HG03175 (cell line): Measurements from ENCODE around the gene NINL.
"Not testable (repeated sequence)": the region's sequence is repeated elsewhere in the genome, so short reads cannot be mapped to it uniquely, and the experiment has no call there.

ENCODE experiments used
- ATAC-seq: cut with Tn5 transposase; IDR thresholded peaks from one replicate; pipeline ENCODE4 v1.9.1; 2021; ENCODE audit warnings: mild to moderate bottlenecking, moderate library complexity; ENCODE audit not compliant: unreplicated experiment

Gene NINL

DNA sequence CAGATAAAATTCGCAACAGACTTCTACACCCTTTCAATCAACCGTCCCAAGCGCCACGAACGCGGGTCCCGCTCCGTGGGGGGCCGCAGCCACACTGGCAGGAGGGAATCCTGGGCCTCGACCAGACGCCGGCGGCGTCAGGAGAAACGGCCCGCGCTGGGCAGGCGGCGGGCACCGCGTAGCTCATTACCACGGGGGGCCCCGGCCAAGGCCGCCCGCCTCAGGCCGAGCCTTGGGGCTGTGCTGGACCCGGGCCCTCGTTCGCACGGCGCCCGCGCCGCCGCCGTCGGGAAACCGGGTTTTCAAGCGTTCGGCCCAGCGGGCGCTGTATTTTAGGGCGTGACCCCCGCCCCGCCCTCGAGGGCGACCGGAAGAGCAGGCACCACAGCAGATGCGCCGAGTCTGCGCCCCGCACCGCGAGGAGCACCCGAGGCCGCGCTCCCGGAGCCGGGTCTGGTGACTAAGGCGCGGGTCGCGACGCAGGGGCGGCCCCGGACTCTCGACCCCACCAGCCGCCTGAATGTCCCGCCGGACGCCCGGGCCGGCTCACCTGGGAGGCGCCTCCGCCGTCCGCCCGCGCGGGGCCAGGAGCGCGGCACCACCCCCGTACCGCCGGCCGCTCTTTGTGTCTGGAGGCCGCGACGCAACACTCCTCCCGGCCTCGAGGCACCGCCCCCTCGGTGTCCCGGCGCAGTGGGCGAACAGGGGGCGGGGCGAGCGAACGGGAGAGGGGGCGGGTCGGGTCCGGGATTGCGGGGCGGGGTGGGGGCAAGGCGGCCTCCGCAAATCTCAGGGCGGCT is at the start of gene NINL:
TSS of gene NINL (minus strand) at position 627 of the 800 bp plus-strand sequence. CDS start 58,944 bp downstream, outside the sequence.
- peak; percentile 52 for ATAC-seq

DNA sequence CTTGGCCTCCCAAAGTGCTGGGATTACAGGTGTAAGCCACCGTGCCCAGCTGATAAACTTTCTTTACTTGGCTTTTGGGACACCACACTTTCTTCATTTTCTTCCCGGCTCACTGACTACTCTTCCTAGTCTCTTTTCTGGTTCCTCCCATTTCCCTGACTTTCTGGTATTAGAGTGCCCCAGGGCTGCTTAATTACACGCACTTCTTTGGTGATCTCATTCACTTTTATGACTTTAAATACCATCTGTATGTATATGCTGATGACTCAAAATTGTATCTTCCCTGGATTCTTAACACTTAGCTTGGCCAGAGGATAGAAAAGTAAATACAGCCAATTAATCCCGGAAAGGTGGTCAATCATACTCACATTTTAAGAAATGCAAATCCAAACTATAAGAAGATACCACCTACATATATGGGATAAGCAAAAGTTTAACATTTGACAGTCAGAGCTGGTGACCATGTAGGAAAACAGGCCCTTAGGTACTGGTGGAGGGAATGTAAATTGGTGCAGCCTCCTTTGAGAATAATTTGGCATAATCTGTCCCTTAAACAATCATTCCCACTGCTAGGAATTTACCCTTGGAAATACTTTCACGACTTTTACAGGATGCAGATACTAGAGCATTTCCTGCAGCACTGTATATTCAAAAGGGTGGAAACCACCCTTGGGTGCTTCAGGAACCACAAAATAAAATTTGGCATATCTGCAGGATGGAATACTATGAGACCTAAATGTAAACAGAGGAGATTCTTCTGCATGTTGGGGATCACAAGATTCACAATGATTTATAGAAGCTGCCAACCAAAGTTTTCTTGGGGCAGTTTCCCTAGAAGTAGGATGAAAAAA is 47.8 kb upstream of the NINL start:
- ATAC-seq = no peak

DNA sequence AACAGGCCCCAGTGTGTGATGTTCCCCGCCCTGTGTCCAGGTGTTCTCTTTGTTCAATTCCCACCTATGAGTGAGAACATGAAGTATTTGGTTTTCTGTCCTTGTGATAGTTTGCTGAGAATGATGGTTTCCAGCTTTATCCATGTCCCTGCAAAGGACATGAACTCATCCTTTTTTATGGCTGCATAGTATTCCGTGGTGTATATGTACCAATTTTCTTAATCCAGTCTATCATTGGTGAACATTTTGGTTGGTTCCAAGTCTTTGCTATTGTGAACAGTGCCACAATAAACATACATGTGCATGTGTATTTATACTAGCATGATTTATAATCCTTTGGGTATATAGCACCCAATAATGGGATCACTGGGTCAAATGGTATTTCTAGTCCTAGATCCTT is 45.3 kb upstream of the NINL start:
- not testable (repeated sequence) for ATAC-seq

DNA sequence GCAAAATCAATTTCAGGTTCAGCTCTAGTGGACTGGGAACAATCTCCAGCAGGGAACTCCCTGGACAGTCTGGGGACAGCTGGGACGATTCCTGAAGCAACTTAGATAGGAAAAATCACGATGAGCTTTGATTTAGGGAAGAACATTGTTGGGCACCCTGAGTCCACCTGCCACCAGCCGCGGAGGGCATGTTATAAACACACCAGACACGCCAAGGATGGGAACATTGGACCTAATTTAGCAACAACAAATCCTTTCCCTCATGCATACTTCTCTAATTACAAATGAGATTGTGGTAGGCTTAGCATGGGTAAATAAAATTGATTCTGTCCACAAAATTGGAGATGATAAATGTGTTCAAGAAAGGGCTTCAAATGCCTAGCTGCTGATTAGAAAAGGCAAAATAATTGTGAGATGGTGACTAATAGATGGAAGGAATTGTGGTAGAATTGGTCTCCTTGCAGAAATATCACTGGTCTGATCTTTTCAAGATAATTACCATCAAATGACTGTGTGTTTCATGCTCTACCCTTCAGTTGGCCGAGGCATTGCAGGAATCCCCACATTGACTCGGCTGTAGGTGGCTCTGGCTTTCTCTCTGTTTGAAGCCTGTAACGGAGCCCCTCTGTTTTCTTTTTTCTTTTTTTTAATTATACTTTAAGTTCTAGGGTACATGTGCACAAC is 44.6 kb upstream of the NINL start:
- ATAC-seq = no peak

DNA sequence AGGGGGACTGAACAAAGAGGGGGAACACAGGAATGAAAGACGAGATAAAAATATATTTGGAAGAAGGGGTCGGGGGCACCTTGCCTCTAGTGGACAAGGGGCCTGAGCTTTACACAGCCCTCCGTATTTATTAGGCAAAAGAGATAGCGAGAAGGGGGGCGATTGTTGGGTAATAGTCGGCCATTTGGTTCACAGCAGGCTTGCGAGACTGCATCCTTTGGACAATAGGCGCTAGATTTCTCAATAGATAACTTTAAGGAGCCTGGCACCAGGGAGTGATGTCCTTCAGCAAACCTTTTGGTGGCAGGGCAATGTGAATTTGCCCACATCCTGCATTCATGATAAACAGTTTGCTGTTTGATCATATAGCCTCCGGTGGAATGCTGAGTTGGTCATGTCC is 41.4 kb upstream of the NINL start:
- ATAC-seq = no peak

DNA sequence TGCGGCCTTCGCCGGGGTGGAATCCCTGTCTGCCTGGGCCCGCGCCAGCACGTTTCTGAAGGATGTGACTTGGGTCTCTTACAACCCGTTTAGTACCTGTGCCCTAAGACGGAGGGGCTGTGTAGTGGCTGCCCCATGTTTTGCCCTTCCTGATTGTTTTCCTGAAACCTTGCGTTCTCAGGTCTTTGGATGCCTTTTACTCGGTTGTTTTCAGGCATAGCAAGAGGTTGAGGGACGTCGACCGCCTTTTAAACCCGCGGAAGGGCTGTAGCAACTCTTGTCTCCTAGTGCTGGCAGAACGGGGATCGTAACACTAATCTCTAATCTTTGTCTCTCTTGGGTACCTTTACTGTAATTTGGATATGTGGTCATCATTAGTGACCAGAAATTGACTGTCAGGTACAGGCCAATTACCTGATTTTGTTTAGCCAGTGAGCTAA is 39.2 kb upstream of the NINL start:
- ATAC-seq = no peak

DNA sequence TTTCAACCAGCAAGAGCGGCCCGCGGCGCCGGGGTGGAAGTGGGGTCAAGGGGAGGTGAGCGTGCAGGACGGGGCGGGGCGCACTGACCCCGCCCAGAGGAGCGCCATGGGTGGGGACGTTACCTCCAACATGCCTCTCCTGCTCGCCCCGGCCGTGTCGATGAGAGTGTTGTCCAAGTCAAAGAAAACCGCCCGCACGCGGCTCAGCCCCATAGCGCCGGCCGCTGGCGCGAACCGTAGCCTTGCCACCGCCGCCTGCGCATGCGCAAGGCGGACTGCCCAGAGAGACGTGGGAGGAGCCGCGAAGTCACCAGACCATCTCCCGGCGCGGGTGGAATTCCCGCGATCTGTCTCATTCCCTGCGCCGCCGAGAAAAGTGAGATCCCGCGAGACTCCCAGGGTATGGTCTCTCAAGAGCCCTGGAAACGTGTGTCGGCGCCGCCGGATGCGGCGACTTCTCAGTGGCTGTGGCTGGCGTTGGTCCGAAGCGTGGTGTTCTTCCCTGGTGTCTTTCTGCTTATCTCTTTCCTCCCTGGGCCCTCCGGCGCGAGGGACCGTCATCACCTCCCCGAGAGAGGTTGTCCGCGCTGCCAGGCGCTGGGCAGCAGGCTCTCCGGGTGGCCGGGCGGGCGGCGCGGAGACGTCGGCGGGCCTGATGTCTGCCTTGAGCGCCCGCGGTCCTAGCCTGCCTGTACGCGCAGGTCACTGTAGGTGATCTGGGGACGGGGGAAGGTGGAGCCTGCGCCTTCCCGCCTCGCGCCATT is 38.6 kb upstream of the NINL start, which contains the start of gene NANP:
TSS of gene NANP (minus strand) at position 279 of the 764 bp plus-strand sequence. CDS start at position 213, 66 bp downstream.
- peak; percentile 83 for ATAC-seq

DNA sequence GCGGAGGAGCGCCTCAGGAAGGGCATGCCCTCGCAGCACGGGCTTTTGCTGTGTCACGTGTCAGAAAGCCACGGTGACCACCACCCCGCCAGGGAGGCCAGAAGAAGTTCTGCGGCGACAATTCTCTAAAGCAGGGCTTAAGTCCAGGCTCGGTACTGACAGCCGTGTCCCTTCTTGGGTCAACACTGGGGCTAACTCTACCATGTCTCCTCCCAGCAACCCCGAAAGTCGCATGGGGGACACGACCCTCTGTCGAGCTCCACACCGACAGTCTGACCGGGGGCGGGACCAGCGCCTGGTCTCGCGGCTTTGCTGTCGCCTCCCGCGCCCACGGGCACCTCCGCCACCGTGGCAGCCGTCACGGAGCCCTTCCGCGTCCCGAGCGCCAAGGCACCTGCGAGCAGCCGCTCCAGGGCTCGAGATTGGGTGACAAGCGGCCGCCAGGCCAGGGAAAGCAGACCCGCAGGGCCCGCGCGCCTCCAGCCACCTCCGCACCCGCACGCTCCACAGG is 37.9 kb upstream of the NINL start:
- ATAC-seq = peak; percentile 16

DNA sequence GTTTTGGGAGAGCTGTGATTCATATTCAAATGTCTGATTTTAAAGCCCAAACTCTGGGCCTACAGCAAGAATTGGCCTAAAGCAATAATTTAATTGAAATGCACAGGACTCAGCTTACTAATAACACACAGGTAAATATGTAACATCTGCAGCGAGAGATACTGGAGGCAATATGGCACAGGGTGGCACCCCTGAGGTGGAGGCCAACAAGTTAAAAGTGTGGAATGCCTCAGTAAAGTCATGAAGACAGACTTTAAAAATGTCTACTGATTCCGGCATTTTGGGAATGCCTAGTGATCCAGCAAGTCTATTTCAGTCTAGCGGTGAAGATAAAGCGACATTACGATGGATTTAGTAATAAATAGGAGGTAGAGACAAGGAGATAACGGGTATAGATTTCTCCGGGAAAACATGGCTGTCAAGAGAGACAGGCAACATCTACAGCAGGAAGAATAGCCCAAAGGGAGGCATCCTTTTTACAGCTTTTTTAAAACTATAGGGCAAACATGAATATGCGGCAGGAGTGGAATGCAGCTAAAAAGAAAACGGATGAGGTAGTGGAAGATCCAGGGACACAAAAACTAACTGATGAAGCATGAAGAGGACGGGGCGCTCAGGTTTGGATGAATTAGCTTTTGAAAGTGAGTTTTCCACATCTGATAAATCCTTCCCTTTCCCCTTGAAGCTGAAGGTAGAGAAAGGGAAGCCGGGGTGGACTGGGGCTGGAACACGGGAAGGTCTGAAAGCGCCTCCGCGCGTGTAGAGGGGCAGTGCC is 37.3 kb upstream of the NINL start:
- ATAC-seq = no peak

DNA sequence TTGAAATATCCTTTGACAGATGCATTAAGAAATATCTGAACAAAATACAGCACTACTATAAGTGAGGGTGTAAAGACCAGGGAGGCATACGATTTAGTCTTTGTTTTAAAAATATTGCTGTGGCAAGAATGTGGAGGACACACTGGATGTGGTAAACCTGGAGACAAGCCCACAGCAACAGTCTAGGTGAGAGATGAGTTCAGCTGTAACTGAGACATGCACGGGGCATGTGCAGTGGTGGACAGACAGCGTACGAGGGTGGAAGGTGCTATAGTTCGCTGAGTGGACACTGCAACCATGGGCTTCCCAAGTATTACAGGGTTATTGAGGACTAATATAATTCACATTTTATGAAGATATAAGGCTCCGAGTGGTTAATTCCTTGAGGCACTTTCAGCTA is 36.7 kb upstream of the NINL start:
- ATAC-seq = no peak

DNA sequence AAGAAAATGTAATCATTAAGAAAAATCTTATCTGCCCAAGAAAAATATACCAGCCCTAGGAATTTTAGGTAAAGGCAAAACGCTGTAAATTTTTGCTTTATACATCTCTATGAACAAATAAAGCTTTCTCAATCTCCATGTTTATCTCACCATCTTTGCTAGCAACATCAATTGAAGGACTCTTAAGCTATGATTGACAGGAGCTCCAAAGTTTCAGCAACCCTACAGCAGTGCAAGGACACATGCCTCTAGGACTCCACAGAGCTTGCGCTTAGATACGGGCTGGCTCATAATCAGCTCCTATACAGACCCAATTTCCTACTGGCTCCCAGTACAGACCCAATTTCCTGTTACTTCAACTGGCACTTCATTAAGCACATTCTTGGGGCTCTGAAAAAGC is 34.2 kb upstream of the NINL start:
- ATAC-seq = no peak

DNA sequence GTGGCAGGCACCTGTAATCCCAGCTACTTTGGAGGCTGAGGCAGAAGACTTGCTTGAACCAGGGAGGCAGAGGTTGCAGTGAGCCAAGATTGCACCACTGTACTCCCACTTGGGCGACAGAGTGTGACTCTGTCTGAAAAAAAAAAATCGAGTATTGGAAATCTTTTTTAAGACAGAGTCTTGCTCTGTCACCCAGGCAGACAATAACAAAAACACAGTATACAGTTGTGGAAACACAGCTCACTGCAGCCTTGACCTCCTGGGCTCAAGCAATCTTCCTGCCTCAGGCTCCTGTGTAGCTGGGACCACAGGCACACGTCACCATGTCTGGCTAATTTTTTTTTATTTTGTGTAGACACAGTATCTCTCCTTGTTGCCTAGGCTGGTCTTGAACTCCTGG is 23.4 kb upstream of the NINL start:
- ATAC-seq = no peak

DNA sequence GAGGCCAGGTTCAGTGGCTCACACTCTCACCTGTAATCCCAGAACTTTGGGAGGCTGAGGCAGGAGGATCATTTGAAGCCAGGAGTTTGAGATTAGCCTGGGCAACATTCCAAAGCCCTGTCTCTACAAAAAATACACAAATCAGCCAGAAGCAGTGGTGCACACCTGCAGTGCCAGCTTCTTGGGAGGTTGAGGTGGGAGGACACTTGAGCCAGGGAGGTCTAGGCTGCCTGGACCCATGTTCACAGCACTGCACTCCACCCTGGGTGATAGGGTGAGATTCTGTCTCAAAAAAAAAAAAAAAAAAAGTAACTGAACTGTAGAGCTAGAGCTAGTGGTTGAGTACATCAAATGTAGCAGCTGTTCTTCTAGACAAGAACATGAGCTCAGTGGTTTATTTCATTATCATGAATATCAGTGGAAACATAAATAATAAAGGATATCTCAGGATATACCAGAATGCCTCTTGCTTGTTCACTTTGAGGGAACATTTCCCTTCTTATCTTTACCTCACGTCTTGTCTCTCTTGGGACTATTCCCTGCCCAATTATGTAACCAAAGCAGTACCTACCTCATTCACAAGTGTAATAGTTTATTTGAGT is 20.9 kb upstream of the NINL start:
- no peak for ATAC-seq

DNA sequence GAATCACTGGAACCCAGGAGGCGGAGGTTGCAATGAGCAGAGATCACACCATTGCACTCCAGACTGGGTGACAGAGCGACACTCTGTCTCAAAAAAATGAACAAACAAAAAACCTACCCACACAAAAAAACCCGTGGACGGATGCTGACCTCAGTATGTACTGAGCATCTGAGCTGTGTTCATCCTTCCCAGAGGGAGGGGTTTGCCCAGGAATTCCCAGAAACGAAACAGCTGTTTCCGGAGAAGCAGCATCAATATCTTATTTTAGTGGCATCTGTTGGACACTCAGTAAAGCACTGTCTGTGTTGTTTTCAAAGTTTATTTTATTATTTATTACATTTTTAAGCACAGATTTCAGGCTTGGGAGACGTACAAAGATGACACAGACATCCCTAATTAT is 19.8 kb upstream of the NINL start:
- ATAC-seq = no peak

DNA sequence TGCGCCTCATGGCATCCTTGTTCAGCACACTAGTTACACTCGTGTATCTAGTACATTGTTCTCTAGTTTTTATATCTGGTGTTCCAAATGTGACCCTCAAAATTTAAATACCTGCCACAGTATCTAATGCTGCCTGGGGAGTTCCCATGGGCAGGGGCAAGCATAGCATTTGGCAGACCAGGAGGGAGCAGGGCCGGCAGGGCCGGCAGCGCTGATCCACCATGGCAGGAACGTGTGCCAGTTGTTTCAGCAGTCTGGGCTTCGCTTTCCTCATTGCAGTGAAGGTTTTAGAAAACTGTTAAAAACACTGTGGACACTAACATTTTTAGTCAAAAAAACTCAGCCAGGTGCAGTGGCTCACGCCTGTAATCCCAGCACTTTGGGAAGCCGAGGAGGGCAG is 19.3 kb upstream of the NINL start:
- no peak for ATAC-seq

DNA sequence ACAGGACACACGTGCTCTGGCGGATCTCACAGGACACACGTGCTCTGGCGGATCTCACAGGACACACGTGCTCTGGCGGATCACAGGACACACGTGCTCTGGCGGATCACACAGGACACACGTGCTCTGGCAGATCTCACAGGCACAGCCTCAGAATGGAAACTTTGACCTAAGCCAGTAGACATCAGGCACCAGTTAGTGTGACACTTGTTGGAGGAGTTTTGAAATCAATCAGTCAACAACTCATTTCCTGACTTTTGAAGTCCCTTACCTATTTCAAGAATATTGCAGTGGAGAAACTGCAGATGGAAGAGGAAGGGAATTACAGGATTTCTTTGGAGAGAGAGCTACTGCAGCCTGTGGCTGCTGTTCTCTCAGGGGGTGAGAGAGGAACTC is 17.6 kb upstream of the NINL start:
- ATAC-seq = not testable (repeated sequence)

DNA sequence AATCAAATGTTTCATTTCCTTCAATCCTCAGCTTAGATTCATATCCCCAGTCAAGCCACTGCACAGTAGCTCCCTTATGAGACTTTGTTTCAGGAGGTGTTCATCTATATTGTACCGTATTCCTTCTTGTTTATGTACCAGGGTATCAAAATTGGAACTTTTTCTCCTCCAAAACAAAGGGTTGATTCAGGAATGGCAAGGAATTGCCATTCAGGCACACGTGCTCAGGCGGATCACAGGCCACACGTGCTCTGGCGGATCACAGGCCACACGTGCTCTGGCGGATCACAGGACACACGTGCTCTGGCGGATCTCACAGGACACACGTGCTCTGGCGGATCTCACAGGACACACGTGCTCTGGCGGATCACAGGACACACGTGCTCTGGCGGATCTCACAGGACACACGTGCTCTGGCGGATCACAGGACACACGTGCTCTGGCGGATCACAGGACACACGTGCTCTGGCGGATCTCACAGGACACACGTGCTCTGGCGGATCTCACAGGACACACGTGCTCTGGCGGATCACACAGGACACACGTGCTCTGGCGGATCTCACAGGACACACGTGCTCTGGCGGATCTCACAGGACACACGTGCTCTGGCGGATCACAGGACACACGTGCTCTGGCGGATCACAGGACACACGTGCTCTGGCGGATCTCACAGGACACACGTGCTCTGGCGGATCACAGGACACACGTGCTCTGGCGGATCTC is 17.0 kb upstream of the NINL start:
- not testable (repeated sequence) for ATAC-seq

DNA sequence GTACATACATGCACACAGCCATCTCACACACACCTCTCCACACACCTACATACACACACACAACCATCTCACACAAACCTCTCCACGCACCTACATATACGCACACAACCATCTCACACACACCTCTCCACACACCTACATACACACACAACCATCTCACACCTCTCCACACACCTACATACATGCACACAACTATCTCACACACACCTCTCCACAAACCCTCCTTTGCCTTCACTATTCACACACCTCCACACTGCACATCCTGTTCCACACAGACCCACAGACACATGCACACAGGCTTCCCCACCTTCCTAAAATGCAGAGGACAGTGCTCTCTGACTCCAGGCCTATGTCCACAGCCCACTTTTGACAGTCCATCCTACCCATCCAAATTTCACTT is 16.3 kb upstream of the NINL start:
- no peak for ATAC-seq

DNA sequence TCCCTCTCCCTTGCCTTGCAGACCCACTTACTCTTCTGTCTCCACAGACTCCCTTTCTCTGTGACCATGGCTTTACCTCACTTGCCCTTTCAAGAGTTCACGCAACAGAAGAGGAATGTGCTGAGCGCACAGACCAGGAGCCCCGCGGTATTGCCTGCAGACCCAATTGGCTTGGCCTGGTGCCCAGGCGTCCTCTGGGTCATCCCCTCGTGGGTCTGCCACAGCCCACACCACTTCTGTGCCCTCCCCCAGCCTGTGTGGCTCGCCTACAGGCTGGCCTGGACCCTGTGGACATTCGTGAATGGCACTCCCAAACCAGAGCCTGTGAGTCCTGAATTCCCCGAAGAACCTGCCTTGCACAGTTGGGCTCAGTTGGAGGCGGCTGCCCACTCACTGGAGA is 15.3 kb upstream of the NINL start:
- ATAC-seq = no peak
